ENCODE measurements around the gene KRT13.

KRT13 gene

DNA sequence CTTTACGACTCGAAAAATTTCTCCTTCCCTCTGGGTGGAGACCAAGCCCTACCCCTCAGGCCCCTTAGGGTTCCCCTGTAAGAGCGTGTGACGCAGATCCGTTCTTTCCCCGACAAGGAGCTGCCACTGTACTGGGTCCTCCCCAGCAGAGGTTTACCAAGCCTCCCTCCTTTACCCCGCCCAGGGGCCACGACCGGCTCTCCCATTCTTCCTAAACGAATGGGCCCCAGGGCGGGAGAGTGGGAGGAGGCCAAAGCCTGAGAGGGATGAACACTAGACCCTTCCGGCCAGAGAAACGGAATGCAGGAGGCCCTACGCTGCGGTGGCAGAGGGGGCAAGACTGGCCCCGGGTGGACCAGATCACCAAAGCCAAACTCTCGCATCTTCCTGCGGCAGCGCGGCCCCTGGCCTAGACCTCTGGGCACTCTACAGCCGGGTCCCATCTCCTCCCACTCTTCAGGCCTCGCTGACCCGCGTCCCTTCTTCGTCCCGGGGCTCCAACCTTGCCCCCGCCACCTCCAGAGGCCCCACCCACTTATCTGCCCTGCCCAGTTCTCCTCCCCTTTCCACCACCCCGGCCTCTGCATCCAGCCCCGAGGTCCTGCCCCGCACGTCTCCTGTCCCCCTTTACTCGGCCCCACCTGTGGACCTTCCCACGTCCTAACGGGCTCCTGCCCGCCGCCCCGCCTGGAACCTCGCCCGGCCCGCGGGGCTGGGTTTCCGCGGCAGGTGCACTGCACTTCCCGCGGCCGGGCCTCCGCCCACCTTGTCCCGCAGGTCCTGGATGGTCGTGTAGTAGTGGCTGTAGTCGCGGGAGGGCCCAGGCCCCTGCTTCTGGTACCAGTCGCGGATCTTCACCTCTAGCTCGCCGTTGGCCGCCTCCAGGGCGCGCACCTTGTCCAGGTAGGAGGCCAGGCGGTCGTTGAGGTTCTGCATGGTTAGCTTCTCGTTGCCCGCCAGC, 21.9 kb upstream of the KRT13 start:
- Histone ChIP-seq H3K4me1 (ENCODE audit: control insufficient read depth, insufficient read depth, low read length) (peaks cover 8% of the 10 kb centered on the region), H3K27ac (ENCODE audit: low read length) (no peak overlapping the region), H3K36me3 (ENCODE audit: control insufficient read depth in 2 of 2, insufficient read depth in 2 of 2, low read length in 2 of 2) (no peaks in the 10 kb centered on the region), H3K9ac (ENCODE audit: low read length in 2 of 2) (no peak overlapping the region), H3K27me3 (ENCODE audit: control insufficient read depth in 1 of 2, insufficient read depth in 2 of 2, low read length in 2 of 2) (peaks cover 35 to 38% of the 10 kb centered on the region in 2 donors), H3K4me3 (ENCODE audit: low read length in 2 of 2) (peak overlapping the region in 1 of 2 donors; percentile 40), H3K9me3 (ENCODE audit: control insufficient read depth in 2 of 2, low read length in 2 of 2) (no peaks in the 10 kb centered on the region)

DNA sequence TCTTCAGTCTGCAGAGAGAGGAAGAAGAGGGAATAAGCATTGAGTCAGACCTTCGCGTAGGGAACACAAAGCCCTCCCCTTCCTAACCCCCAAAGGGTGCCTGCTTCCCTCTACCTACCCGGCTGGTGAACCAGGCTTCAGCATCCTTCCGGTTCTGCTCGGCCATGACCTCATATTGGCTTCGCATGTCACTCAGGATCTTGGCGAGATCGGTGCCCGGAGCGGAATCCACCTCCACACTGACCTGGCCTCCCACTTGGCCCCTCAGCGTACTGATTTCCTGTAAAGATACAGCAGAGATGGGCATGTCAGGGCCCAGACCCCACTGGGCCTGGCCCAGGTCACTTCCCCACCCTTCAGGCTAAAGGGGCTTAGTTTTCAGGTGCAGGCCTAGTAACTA, 18.8 kb upstream of the KRT13 start:
- Histone ChIP-seq H3K27ac (ENCODE audit: low read length) (no peak overlapping the region), H3K9me3 (ENCODE audit: control insufficient read depth in 2 of 2, low read length in 2 of 2) (no peaks in the 10 kb centered on the region), H3K9ac (ENCODE audit: low read length in 2 of 2) (no peak overlapping the region), H3K36me3 (ENCODE audit: control insufficient read depth in 2 of 2, insufficient read depth in 2 of 2, low read length in 2 of 2) (no peaks in the 10 kb centered on the region), H3K4me3 (ENCODE audit: low read length in 2 of 2) (no peak overlapping the region), H3K27me3 (ENCODE audit: control insufficient read depth in 1 of 2, insufficient read depth in 2 of 2, low read length in 2 of 2) (peaks cover 23 to 27% of the 10 kb centered on the region in 2 donors), H3K4me1 (ENCODE audit: control insufficient read depth, insufficient read depth, low read length) (peaks cover 8% of the 10 kb centered on the region)

DNA sequence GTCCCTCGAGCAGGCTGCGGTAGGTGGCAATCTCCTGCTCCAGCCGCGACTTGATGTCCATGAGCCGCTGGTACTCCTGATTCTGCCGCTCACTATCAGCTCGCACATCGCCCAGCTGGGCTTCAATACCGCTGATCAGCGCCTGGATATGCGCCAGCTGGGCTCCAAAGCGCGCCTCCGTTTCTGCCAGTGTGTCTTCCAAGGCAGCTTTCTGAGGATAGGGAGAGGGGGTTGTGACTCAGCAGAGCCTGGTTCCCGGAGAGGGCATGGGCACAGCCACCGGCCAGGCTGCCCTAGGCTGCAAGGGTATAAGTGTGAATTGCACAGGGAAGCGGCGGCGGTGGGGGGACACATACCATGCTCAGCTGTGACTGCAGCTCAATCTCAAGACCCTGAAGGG, 18.4 kb upstream of the KRT13 start:
- Histone ChIP-seq H3K9me3 (ENCODE audit: control insufficient read depth in 2 of 2, low read length in 2 of 2) (no peaks in the 10 kb centered on the region), H3K4me3 (ENCODE audit: low read length in 2 of 2) (no peak overlapping the region), H3K36me3 (ENCODE audit: control insufficient read depth in 2 of 2, insufficient read depth in 2 of 2, low read length in 2 of 2) (no peaks in the 10 kb centered on the region), H3K9ac (ENCODE audit: low read length in 2 of 2) (no peak overlapping the region), H3K27me3 (ENCODE audit: control insufficient read depth in 1 of 2, insufficient read depth in 2 of 2, low read length in 2 of 2) (peaks cover 20 to 22% of the 10 kb centered on the region in 2 donors), H3K4me1 (ENCODE audit: control insufficient read depth, insufficient read depth, low read length) (peaks cover 8% of the 10 kb centered on the region), H3K27ac (ENCODE audit: low read length) (no peak overlapping the region)

DNA sequence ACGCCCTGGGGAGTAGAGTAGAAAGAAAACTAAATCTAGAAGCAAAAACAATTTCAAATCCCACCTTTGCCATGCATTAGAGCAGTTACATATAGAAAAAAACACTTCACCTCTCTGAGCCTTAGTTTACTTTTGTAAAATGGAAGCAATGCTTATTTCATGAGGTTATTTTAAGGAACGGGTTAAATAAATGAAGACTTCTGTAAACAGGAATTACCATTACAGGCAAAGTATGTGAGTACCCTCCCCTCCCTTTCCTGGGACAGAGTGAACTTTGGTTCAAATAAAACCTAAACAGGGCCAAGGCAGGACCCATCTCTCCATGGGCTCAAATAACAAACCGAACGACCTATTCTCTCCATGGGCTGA, 17.8 kb upstream of the KRT13 start:
- peaks cover 16 to 21% of the 10 kb centered on the region in 2 donors for H3K27me3 ChIP-seq (ENCODE audit: control insufficient read depth in 1 of 2, insufficient read depth in 2 of 2, low read length in 2 of 2)
- no peaks in the 10 kb centered on the region for H3K9me3 ChIP-seq (ENCODE audit: control insufficient read depth in 2 of 2, low read length in 2 of 2)
- no peak overlapping the region for H3K27ac ChIP-seq (ENCODE audit: low read length)
- no peaks in the 10 kb centered on the region for H3K36me3 ChIP-seq (ENCODE audit: control insufficient read depth in 2 of 2, insufficient read depth in 2 of 2, low read length in 2 of 2)
- H3K9ac ChIP-seq (ENCODE audit: low read length in 2 of 2): no peak overlapping the region
- no peak overlapping the region for H3K4me3 ChIP-seq (ENCODE audit: low read length in 2 of 2)
- H3K4me1 ChIP-seq (ENCODE audit: control insufficient read depth, insufficient read depth, low read length): peaks cover 7% of the 10 kb centered on the region

DNA sequence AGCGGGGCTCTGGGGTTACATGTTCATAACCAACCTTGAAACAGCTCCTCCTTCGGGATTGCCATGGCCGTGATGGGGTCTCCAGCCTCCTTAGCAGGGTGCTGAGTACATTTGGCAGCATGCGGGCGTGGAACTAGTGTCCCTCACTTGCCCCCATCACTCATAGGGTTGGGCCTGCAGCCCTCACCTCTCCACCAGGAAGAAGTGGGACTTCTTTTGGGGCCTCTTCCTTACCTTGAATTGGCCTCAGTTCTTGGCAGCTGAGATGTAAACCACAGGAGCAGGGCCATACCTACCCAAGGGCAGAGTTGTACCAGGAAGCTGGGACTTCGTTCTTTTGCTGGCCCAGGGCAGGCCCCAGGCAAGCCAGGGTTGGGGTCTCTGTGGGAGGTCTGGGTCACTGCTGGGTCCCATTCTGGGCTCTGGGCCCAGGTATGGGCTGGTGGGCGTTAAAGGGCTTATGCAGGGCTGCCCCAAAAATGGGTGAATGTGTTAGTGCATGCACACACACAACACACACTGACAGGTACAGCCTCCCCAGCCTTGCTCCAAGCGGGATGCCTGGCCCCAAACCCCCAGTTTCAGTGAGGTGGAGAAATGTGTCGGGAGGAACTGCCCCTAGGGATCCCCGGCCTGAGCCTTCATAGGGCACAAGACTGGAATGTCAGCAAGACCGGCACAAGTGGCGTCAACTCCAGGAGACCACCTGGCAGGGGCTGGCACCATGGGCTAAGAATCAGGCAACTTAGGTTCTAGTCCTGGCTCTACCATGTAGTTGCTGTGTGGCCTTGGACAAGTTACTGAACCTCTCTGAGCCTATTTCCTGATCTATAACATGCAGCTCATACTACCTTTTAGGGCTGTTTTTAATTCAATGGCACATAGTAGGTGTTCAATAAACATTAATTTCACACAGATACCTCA, 17.2 kb upstream of the KRT13 start:
- Histone ChIP-seq H3K9me3 (ENCODE audit: control insufficient read depth in 2 of 2, low read length in 2 of 2) (no peaks in the 10 kb centered on the region), H3K9ac (ENCODE audit: low read length in 2 of 2) (no peak overlapping the region), H3K4me1 (ENCODE audit: control insufficient read depth, insufficient read depth, low read length) (peaks cover 1% of the 10 kb centered on the region), H3K4me3 (ENCODE audit: low read length in 2 of 2) (no peak overlapping the region), H3K27ac (ENCODE audit: low read length) (no peak overlapping the region), H3K27me3 (ENCODE audit: control insufficient read depth in 1 of 2, insufficient read depth in 2 of 2, low read length in 2 of 2) (peaks cover 10 to 15% of the 10 kb centered on the region in 2 donors), H3K36me3 (ENCODE audit: control insufficient read depth in 2 of 2, insufficient read depth in 2 of 2, low read length in 2 of 2) (no peaks in the 10 kb centered on the region)

DNA sequence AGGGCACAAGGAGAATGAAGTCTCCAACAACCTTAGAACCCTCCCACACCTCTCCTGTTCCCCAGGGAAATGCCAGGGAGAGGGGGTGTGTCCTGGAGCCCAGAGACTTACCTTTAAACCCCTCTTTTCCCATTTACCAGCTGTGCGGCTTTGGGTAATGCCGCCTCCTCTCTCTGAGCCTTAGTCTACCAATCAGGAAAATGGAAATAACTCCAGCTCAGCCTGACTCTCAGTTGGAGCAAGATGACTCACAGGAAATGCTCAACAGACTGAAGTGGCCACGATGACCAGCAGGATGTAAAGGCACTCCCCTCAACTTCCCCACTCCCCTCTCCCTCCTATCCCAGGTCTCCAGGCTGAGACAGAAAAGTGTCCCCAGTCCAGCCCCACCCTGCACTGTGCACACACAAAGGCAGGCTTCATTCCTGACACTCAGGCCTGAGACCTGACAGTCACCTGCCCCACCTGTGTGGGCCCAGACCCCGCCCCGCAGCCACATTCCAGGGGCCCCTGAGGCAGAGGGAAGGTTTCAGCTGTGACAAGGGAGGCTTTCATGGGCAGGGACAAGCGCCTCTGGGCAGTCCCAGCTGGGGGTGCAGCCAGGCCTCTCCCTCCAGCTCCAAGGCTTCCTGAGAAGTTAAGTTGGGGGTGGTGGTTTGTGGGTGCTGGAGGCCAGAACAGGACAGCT, 16.3 kb upstream of the KRT13 start:
- peaks cover 1 to 12% of the 10 kb centered on the region in 2 donors for H3K27me3 ChIP-seq (ENCODE audit: control insufficient read depth in 1 of 2, insufficient read depth in 2 of 2, low read length in 2 of 2)
- H3K27ac ChIP-seq (ENCODE audit: low read length): no peak overlapping the region
- no peak overlapping the region for H3K9ac ChIP-seq (ENCODE audit: low read length in 2 of 2)
- no peaks in the 10 kb centered on the region for H3K9me3 ChIP-seq (ENCODE audit: control insufficient read depth in 2 of 2, low read length in 2 of 2)
- H3K36me3 ChIP-seq (ENCODE audit: control insufficient read depth in 2 of 2, insufficient read depth in 2 of 2, low read length in 2 of 2): no peaks in the 10 kb centered on the region
- no peaks in the 10 kb centered on the region for H3K4me1 ChIP-seq (ENCODE audit: control insufficient read depth, insufficient read depth, low read length)
- H3K4me3 ChIP-seq (ENCODE audit: low read length in 2 of 2): no peak overlapping the region

DNA sequence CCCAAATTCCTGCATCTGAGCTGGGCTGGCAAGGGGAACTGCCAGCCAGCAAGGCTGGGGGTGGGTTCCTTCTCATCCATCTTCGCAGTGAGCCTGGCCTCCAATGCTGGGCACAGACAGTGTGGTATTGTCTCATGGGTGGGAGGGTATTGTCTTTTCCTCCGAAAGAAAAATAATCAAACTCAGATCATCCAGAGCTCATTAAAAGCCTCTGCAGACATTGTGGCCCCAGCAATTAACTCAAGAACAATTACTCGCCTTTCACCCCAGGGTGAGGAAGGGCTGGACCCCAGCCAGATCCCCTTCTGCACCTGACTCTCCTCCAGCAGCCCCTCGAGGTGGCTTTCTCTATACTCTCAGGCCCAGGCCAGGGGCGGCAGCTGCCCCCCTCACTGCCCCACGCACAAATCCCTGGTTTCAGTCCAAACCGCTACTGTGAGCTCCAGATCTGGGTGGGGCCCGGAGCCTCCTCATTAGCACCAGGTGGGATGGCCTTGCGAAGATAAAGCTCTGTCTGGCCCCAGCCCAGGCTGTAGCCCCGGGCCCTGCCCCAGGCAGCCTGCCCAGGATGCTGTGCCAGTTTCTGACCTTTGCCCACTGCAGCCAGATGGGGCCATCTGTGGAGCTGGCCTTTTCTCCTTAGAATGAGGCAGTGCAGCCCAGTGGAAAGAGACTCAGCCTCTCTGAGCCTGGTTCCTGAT, 15.6 kb upstream of the KRT13 start:
- H3K9me3 ChIP-seq (ENCODE audit: control insufficient read depth in 2 of 2, low read length in 2 of 2): no peaks in the 10 kb centered on the region
- no peaks in the 10 kb centered on the region for H3K36me3 ChIP-seq (ENCODE audit: control insufficient read depth in 2 of 2, insufficient read depth in 2 of 2, low read length in 2 of 2)
- H3K27me3 ChIP-seq (ENCODE audit: control insufficient read depth in 1 of 2, insufficient read depth in 2 of 2, low read length in 2 of 2): peaks cover 0 to 14% of the 10 kb centered on the region in 2 donors
- H3K27ac ChIP-seq (ENCODE audit: low read length): no peak overlapping the region
- no peak overlapping the region for H3K4me3 ChIP-seq (ENCODE audit: low read length in 2 of 2)
- no peaks in the 10 kb centered on the region for H3K4me1 ChIP-seq (ENCODE audit: control insufficient read depth, insufficient read depth, low read length)
- H3K9ac ChIP-seq (ENCODE audit: low read length in 2 of 2): no peak overlapping the region

DNA sequence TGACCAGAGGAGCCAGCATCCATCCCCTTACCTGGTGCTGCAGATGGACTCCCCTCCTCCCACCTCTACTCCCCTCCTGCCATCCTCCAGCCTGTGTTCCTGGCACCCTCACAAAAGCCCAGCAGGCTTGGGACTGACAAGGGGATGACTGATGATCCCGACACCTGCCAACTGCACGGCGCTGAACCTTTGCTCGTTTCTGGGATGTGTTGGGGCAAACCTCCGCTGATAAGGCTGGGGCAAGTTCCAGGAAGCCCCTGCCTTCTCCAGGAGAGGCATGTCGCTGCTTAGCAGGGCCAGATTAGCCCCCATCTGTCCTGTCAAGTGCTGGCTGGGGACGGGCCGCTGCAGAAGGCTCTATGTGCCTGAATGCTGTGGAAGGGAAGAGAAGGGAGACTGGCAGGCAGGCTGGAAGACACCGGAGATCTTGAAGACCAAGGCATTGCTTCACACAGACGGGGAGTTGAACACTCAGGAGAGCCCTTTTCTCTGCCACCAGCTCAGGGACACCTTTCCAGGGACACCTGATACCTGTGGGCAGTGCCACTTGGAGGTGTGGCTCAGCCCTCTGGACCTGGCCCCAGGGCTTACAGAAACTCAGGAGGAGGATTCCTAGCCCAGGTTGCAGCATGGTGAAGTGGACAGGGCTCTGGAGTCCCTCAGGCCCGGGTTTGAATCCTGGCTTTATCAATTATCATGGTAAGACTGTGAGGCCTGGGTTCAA, 14.3 kb upstream of the KRT13 start:
- H3K4me3 ChIP-seq (ENCODE audit: low read length in 2 of 2): no peak overlapping the region
- H3K9ac ChIP-seq (ENCODE audit: low read length in 2 of 2): no peak overlapping the region
- no peaks in the 10 kb centered on the region for H3K4me1 ChIP-seq (ENCODE audit: control insufficient read depth, insufficient read depth, low read length)
- peaks cover 0 to 14% of the 10 kb centered on the region in 2 donors for H3K27me3 ChIP-seq (ENCODE audit: control insufficient read depth in 1 of 2, insufficient read depth in 2 of 2, low read length in 2 of 2)
- no peak overlapping the region for H3K27ac ChIP-seq (ENCODE audit: low read length)
- H3K9me3 ChIP-seq (ENCODE audit: control insufficient read depth in 2 of 2, low read length in 2 of 2): no peaks in the 10 kb centered on the region
- H3K36me3 ChIP-seq (ENCODE audit: control insufficient read depth in 2 of 2, insufficient read depth in 2 of 2, low read length in 2 of 2): no peaks in the 10 kb centered on the region

DNA sequence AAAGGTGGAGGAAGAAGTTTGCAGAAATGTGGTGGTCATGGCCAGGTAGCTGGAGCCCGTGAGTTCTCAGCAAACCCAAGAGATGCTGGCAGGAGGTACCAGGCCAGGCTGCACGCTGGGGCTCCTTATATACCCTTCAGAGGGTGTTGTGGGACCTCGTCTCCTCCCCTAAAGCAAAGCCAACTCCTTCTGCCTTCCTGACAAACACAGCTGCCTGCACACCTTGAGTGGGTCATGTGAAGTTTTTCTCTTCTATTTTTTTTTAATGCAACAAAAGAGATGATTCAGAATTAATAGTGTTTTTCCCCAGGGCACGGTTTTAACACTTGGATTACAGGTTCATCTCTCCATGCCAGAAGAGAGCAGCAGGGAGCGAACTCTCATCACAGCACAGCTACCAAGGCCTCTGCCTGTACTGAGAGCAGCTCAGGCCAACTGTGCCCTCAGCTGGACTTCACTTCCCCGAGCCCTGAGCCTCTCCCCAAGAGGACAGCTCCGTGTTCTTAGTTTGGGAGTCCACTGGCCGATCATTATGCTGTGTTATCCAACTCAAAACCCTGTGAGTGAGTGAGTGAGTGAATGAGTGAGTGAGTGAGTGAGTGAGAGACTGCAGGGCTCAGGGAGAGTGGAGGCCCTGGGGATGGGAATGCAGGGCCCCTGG, 13.5 kb upstream of the KRT13 start, which contains the start of gene KRT15:
Gene KRT15 (minus strand): TSS at position 102 of the 661 bp plus-strand sequence. CDS start 63 bp downstream, at position 39.
- Histone ChIP-seq H3K36me3 (ENCODE audit: control insufficient read depth in 2 of 2, insufficient read depth in 2 of 2, low read length in 2 of 2) (no peaks in the 10 kb centered on the region), H3K27ac (ENCODE audit: low read length) (no peak within 1 kb of the TSS), H3K27me3 (ENCODE audit: control insufficient read depth in 1 of 2, insufficient read depth in 2 of 2, low read length in 2 of 2) (peaks cover 0 to 11% of the 10 kb centered on the region in 2 donors)

More for the DNA sequence above, 13.5 kb upstream of the KRT13 start, which contains the start of gene KRT15:
- H3K4me3 ChIP-seq (ENCODE audit: low read length in 2 of 2): no peak within 1 kb of the TSS
- H3K9me3 ChIP-seq (ENCODE audit: control insufficient read depth in 2 of 2, low read length in 2 of 2): no peaks in the 10 kb centered on the region
- no peak within 1 kb of the TSS for H3K9ac ChIP-seq (ENCODE audit: low read length in 2 of 2)
- H3K4me1 ChIP-seq (ENCODE audit: control insufficient read depth, insufficient read depth, low read length): no peaks in the 10 kb centered on the region
